Measurements from ENCODE around the gene PPP1R27.

- TF ChIP-seq CTCF (IDR thresholded peaks at IDR 0.05) (no peak), POLR2A (IDR thresholded peaks at IDR 0.05) (no peak), EP300 (IDR thresholded peaks at IDR 0.05) (no peak)
These were observed 11.3 kb upstream of the PPP1R27 start for GRCh38 chr17:81845881-81846742.

Data from tibial nerve (tissue), 4 donors.